SK-N-DZ (cell line): Measurements from ENCODE around the gene OR10P1.
"Not testable (repeated sequence)": the region's sequence is repeated elsewhere in the genome, so short reads cannot be mapped to it uniquely, and the experiment has no call there.

ENCODE experiments used
- DNase-seq: peaks from one replicate; pipeline ENCODE4 v3.0.0-alpha.2; 2015; ENCODE audit warnings: low spot score

Gene OR10P1

GRCh38 chr12:55650620-55651298 lies 14.1 kb downstream of the OR10P1 start:
- DNase-seq, result not testable (repeated sequence)

DNA sequence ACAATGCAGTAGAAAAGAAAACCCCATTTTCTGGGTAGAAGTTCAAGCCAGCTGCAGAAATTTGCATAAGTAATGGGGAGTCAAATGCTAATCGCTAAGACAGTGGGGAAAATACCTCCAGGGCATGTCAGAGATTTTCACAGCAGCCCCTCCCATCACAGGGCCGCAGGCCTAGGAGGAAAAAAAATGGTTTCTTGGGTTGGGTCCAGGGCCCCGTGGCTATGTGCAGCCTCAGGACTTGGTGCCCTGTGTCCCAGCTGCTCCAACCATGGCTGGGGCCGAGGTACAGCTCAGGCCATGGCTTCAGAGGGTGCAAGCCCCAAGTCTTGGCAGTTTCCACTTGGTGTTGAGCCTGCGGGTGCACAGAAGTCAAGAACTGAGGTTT lies 14.6 kb downstream of the OR10P1 start:
- no peak for DNase-seq

- no peak for DNase-seq
These were observed 15.7 kb downstream of the OR10P1 start for GRCh38 chr12:55652352-55652751.

GRCh38 chr12:55653031-55653430 lies 16.3 kb downstream of the OR10P1 start:
- DNase-seq, result no peak

DNA sequence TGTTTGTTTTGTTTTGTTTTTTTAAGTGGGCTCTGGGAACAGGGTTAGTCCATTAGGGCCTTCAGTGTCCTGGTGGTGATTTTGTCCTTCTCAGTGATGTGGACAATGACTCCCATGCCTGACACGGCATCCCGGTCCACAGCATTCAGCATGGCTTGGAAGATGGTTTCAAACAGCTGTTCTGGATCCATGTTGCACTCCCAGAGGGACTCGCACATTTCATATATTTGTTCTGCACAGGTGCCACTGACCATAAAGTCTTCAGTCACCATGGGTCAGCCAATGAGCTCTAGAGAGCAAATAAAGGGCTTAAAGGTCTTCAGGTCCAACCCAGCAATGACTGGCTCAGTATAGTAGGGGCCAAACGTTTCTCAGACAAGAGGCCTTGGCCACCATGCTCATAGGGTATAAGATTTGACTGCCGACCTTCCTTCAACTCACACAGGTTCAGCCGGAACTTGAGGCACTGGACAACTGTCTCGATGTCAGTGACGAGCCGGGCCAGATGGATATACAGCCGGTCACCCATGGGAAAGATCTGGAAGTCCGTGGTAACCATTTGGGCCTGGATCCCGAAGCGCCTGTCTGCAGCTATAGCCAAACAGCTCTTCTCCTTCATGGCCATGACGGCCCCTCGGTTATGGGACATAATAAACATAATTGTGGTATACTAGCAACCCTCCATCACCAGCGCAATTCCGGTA lies 18.0 kb downstream of the OR10P1 start:
- no peak for DNase-seq

GRCh38 chr12:55657212-55657611 lies 20.5 kb downstream of the OR10P1 start:
- no peak for DNase-seq

GRCh38 chr12:55658212-55658611 lies 21.5 kb downstream of the OR10P1 start:
- DNase-seq, result no peak

DNA sequence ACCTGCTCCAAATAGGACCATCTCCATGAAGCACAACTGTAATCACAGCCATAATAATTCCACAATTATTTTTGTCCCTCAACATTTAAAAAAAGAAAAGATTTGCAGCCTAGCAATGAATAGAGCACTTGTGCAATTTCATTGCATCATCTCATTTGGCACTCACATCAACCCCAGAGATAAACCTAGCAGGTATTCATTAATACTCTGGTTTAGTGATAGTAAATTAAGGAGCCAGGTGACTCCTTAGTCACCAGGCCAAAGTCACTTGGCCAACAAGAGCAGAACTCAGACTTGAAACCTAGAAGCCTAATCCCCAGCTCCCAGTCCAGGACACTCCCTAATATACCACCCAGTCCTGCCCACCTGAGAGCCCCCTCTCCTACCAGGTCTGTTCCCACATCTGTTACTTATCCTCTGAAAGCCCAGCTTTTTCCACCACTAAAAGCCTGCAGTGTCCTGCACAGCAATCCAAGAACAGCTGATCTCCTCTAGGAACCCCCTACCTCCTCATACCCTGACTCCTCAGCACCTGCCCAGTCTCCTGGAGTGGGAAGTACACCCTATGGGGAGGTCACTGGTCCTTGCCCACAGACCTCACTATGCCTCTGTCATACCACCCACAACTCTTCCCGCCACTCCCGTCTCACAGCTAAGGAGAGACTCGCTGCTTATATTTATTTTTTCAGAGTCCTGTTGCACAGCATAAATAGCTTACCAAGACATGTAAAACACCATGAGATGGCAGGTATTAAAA lies 22.1 kb downstream of the OR10P1 start:
- no peak for DNase-seq

- DNase-seq, result no peak
These were observed 23.0 kb downstream of the OR10P1 start for GRCh38 chr12:55659486-55660385.

GRCh38 chr12:55663391-55663790 lies 26.7 kb downstream of the OR10P1 start:
- DNase-seq, result no peak

GRCh38 chr12:55664826-55665225 lies 28.1 kb downstream of the OR10P1 start:
- DNase-seq, result no peak

GRCh38 chr12:55666508-55666907 lies 29.8 kb downstream of the OR10P1 start:
- DNase-seq, result no peak

DNA sequence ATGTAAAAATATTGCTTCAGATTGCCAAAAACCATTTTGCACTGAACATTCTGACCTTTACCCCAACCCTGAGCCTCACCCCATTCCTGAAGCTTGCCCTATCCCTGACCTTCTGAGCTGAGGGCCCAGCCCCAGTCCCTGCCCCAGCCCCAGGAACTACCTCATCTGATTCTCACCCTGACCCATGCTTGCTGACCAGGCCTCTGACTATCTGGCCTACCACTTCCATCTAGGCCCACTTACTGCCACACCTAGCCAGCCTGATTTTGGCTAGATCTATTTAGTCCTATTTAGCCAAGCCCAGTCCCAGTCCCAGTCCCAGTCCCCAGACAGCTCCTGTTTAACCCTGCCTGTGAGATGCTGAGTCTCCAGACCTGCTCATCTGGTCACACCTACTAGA lies 33.6 kb downstream of the OR10P1 start:
- DNase-seq, result no peak

DNA sequence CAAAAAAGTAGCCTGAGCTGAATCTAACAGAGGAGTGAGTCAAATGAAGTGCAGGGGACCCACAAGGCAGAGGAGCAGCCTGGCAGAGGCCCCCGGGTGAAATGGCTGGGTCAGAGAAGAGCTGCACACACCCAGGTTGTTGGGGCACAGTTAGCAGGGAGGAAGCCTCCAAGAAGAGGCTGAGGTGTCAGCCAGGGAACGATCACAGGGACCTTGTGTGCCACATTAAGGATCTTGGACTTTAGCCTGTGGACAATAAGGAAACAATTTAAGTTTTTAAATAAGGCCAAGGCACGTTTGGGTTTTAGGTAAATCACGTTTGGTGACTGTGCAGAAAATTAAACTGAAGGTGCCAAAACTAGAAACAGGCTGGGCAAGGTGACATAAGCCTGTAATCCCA lies 35.1 kb downstream of the OR10P1 start:
- no peak for DNase-seq

- no peak for DNase-seq
These were observed 36.9 kb downstream of the OR10P1 start for GRCh38 chr12:55673638-55674037.

DNA sequence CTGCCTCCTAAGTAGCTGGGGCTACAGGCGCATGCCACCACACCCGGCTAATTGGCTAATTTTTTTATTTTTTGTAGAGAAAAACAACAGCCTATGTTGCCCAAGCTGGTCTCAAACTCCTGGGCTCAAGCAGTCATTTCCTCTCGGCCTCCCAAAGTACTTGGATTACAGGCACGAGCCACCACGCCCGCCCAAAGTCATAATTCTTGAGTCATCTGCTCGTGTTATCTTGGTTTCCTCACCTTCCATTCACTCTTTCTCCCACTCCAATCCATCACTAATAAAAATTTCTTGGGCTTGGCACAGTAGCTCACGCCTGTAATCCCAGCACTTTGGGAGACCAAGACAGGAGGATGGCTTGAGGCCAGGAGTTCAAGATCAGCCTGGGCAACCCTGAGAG lies 39.0 kb downstream of the OR10P1 start:
- no peak for DNase-seq

DNA sequence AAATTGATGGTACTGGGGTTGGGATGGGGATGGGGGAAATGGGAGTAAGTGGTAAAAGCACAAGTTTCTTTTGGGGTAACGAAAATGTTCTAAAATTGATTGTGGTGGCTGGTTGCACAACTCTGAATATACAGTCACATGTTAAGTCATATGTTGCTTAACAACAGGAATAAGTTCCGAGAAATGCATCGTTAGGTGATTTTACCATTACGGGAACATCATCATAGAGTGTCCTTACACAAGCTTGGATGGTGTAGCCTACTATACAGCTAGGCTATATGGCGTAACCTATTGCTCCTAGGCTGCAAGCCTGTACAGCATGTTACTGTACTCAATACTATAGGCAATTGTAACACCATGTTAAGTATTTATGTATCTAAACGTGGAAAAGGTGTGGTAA lies 40.0 kb downstream of the OR10P1 start:
- no peak for DNase-seq

DNA sequence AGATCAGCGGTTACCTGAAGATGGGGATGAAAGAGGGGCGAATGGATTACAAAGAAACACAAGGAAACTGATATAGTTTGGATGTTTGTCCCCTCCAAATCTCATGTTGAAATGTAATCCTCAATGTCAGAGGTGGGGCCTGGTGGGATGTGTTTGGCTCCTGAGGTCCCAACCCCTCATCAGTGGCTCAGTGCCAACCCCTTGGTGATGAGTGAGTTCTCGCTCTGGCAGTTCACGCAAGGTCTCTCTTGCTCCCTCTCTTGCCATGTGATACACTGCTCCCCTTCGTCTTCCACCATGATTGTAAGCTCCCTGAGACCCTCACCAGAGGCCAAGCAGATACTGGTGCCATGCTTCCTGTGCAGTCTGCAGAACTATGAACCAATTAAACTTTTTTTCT lies 43.0 kb downstream of the OR10P1 start:
- no peak for DNase-seq

DNA sequence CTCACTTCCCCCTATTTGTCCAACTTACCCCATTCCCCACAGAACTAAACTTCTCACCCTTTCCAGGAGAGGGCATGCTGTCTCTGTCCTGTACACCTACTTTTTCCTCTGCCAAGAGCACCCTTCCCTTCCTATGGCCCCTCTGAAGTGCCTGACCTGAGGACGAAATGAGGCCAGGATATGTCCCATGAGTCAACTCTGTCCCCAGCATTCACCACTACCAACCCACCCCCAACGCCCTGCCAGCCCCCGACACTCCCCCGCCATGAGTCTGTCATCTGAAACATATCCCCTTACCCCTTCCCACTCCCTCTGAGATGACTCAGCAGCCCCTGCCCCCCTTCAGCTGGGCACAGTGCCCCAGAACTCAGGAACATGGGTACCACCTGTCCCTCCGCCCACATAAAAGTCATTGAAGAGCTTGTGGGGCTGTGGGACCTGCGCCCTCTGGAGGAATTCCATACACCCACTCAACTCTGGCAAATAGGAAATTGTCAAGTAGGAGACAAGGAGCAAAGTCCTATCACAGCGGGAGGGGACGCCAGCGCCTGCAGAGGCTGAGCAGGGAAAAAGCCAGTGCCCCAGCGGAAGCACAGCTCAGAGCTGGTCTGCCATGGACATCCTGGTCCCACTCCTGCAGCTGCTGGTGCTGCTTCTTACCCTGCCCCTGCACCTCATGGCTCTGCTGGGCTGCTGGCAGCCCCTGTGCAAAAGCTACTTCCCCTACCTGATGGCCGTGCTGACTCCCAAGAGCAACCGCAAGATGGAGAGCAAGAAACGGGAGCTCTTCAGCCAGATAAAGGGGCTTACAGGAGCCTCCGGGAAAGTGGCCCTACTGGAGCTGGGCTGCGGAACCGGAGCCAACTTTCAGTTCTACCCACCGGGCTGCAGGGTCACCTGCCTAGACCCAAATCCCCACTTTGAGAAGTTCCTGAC lies 44.7 kb downstream of the OR10P1 start:
- DNase-seq, result peak; percentile 48

- DNase-seq, result no peak
These were observed 45.5 kb downstream of the OR10P1 start for GRCh38 chr12:55682087-55682796.
